Psoas muscle (tissue), 8 donors: ENCODE results near the gene KRT6B. TPM values are rescaled to one million over a fixed set of nuclear protein-coding genes. Genes with fewer than 3 reads are reported as not detected.
"Not testable (repeated sequence)": the region's sequence is repeated elsewhere in the genome, so short reads cannot be mapped to it uniquely, and the experiment has no call there.

Experiments
- ATAC-seq, 4 donors: fragments of 200-7000 bp; cut with Tn5 transposase; one replicate each; pipeline ENCODE4 v1.9.1; 2020; ENCODE audit warnings: moderate library complexity in 3 of 4, mild to moderate bottlenecking in 2 of 4
- DNase-seq, 2 donors: peaks; one replicate each; pipeline ENCODE4 v3.0.0-alpha.2; 2020
- H3K27ac ChIP-seq: fragments of 200-600 bp; one replicate; pipeline ENCODE4 v1.8.0; 2022
- H3K27me3 ChIP-seq, 3 donors: fragments of 200-600 bp in 1 of 3; one replicate each; pipeline versions ENCODE4 v1.6.1 to v1.8.0; 2013 to 2022; ENCODE audit warnings: low read length in 2 of 3, mild to moderate bottlenecking in 2 of 3, moderate library complexity in 1 of 3; ENCODE audit not compliant: insufficient read depth in 3 of 3
- H3K36me3 ChIP-seq, 2 donors: fragments of 200-600 bp in 1 of 2; one replicate each; pipeline versions ENCODE4 v1.6.1 to v1.8.0; 2013 to 2022; ENCODE audit warnings: low read depth in 1 of 2, mild to moderate bottlenecking in 1 of 2, moderate library complexity in 1 of 2; ENCODE audit not compliant: insufficient read depth in 1 of 2
- H3K4me1 ChIP-seq: fragments of 200-600 bp; one replicate; pipeline ENCODE4 v1.8.0; 2022
- H3K4me3 ChIP-seq: fragments of 200-600 bp; one replicate; pipeline ENCODE4 v1.8.0; 2022; ENCODE audit warnings: mild to moderate bottlenecking
- H3K9me3 ChIP-seq: fragments of 200-600 bp; one replicate; pipeline ENCODE4 v1.8.0; 2022
- CTCF ChIP-seq: fragments of 200-600 bp; IDR thresholded peaks from one replicate; pipeline ENCODE4 v1.8.0; 2022; ENCODE audit warnings: antibody characterized with exemption
- WGBS, 3 donors: extraction: QIAGEN DNeasy Blood & Tissue Kit; methylation state at CpG; one replicate each; pipeline versions ENCODE4 v1.1.6 to v1.1.7; 2013; 5-methylcytosine and 5-hydroxymethylcytosine counted together
- intact Hi-C, 2 donors: fragments of 100-400 bp; cut with DNase I; formaldehyde crosslinking; loops; one replicate each; pipeline versions ENCODE4 v1.11.0 to v1.14.2; 2022
- polyA plus RNA-seq, 3 donors: library from polyadenylated mRNA; stranded (reverse); fragments of 200-250 nt; gene quantifications; one replicate each; pipeline ENCODE4 v1.2.3, GENCODE V29; 2013
- total RNA-seq, 4 donors: library from RNA; stranded (reverse); fragmentation: NEBNext Ultra II Directional in 2 of 4; extraction: Animal tissue kit (Norgen Biotek cat#: 25700) in 2 of 4; gene quantifications; one replicate each; pipeline versions ENCODE4 v1.2.1 to v1.2.4, GENCODE V29; 2021 to 2023
- donor health status: healthy with polysubstance abuse.
- donor health status: DM: no; HTN: no; CAD: no; lungs with moderate emphysema.
- donor health status: Bipolar disorder and iron deficiency.
- donor health status: healthy.
- donor health status: DM: yes; HTN: yes; CAD: no.
- donor health status: DM: no; HTN: no; CAD: no.
- donor health status: DM: no; HTN: no; CAD: no.
- donor health status: DM: yes; HTN: yes; CAD: no.

KRT6B gene
- total and polyA plus RNA-seq, 7 donors, result 0.04 to 0.32 (median 0.15) TPM; not detected in 3

DNA sequence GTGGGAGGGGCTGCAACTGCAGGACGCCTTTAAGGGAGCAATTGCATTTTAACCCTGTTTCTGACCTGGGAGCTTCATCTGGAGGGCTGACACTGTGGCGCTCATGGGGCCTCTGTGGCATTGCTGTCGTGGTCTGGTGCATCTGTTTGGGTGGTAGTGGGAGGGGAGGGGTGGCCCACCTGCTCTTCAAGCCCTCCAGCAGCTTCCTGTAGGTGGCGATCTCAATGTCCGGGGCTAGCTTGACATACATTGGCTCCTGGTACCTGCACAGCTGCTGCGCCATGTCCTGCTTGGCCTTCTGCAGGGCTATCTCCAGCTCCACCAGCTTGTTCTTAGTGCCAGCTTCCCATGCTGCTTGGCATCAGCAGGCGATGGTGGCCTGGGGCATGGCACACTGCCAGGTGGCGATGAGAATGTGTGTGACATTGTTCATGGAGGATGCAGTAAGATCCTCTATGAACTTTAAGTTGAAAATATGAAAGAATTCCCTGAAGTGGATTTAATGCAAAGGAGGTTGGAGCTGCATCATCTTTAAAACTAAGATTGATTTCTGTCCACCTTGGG, 38.1 kb downstream of the KRT6B start:
- Histone ChIP-seq H3K27ac (no peak overlapping the region), H3K4me3 (no peak overlapping the region), H3K36me3 (no peaks in the 10 kb centered on the region), H3K27me3 (peaks cover 0 to 5% (median 0%) of the 10 kb centered on the region in 3 donors), H3K9me3 (no peaks in the 10 kb centered on the region), H3K4me1 (no peaks in the 10 kb centered on the region)
- DNase-seq (no peak), ATAC-seq (no peak)
- 39 to 48% (median 45%) methylated on average over 8 of the region's 8 CpGs for WGBS, 3 donors
- TF ChIP-seq CTCF, result no peak
- intact Hi-C loops, result no loop called here

GRCh38 chr12:52413202-52413601, 38.7 kb downstream of the KRT6B start:
- no peaks in the 10 kb centered on the region for H3K4me1 ChIP-seq
- H3K4me3 ChIP-seq, result no peak overlapping the region
- WGBS, 3 donors, result 47 to 63% (median 55%) methylated on average over 4 of the region's 4 CpGs
- TF ChIP-seq CTCF, result no peak
- DNase-seq (no peak), ATAC-seq (no peak)
- H3K36me3 ChIP-seq, result no peaks in the 10 kb centered on the region
- intact Hi-C loops, result no loop called here
- H3K27ac ChIP-seq, result no peak overlapping the region
- peaks cover 0 to 5% (median 0%) of the 10 kb centered on the region in 3 donors for H3K27me3 ChIP-seq
- H3K9me3 ChIP-seq, result no peaks in the 10 kb centered on the region

DNA sequence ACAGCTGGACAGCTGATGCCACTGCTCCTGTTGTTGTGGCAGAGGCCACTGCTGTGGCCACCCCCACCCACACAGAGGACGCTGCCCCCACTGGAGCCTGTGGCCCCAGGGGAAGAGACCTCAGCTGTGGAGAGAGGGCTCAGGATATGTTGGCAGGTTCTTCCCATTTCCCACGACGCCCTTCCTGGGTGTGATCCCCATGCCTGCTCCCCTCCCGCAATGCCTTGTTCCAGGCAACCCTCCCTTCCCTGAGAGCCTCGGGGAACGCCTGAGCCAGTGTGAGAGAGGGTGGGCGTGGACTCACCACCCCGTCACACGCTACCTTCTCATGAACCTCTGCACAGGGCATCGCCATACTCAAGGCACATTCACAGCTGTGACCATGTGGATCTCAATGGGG, 40.1 kb downstream of the KRT6B start:
- no peak overlapping the region for H3K4me3 ChIP-seq
- WGBS, 3 donors, result 74 to 84% (median 81%) methylated on average over 10 of the region's 10 CpGs
- H3K9me3 ChIP-seq, result no peaks in the 10 kb centered on the region
- ATAC-seq (no peak), DNase-seq (no peak)
- intact Hi-C loops, result no loop called here
- H3K4me1 ChIP-seq, result no peaks in the 10 kb centered on the region
- no peak overlapping the region for H3K27ac ChIP-seq
- TF ChIP-seq CTCF, result no peak
- H3K27me3 ChIP-seq, result peaks cover 0 to 5% (median 0%) of the 10 kb centered on the region in 3 donors
- H3K36me3 ChIP-seq, result no peaks in the 10 kb centered on the region

DNA sequence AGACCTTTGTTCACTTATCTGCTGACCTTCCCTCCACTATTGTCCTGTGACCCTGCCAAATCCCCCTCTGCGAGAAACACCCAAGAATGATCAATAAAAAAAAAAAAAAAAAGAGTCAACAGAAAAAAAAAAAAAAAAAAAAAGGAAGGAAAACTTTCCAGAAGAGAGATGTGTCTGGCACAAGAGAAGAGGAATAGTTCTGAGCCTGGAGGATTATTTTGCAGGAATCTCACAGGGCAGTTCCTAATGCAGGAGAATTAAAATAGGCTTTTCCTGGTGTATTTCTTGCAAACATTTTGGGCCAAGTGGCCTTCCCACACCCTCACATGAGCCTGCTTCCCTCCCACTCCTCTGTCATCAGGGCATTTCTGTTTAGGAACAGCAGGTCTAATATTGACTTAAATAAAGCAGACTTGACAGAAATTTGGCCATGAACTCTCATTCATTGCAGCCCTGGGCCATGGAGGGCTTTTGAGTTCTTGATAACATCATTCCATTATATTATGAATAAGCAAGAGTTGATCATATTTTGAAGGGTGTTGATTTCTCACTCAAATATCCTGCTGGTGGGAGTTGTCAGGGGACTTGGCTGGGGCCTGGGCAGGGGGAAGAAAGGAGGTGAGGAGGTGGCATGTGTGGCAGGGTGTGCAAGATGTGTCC, 41.2 kb downstream of the KRT6B start:
- H3K36me3 ChIP-seq, ATAC-seq, H3K9me3 ChIP-seq, H3K27me3 ChIP-seq, DNase-seq, H3K4me3 ChIP-seq, H3K27ac ChIP-seq, intact Hi-C loops, H3K4me1 ChIP-seq: not testable (repeated sequence)
- 60% methylated on average over 1 of the region's 1 CpG; no CpG with 5 or more reads in 2 of the 3 donors for WGBS, 3 donors

DNA sequence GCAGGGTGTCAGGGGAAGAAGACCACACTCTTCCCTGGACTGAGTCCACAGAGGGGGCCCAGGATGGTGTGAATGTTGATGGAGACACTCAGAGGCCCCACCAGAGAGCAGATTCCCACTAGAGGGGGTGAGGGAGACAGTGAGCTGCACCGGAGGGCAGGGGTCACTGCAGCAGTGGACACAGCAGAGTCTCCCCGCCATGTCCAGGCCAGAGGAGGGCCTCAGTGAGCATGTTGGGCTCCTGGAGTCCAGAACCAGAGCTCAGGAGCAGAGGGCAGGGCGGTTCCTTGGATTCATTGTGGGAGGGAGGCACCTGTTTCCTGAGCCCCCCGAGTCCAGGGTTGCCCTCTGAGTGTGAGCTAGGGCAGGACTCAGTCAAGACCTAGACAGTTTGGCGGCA, 44.0 kb downstream of the KRT6B start:
- Histone ChIP-seq H3K4me3 (no peak overlapping the region), H3K4me1 (no peaks in the 10 kb centered on the region), H3K36me3 (no peaks in the 10 kb centered on the region), H3K9me3 (no peaks in the 10 kb centered on the region), H3K27me3 (no peaks in the 10 kb centered on the region), H3K27ac (no peak overlapping the region)
- ATAC-seq, result no peak
- intact Hi-C loops, result no loop called here
- DNase-seq, result no peak
- WGBS, 3 donors, result 75 to 82% (median 78%) methylated on average over 5 of the region's 5 CpGs
- TF ChIP-seq CTCF, result no peak
